Upper lobe of left lung (tissue), 4 donors: ENCODE results near the gene DLGAP1.

ENCODE experiments used
- EP300 ChIP-seq, 4 donors: sonication (generic); formaldehyde crosslinking; IDR thresholded peaks; one replicate each; pipeline ENCODE4 v1.5.1; 2017; ENCODE audit warnings: antibody characterized with exemption in 4 of 4, control low read depth in 2 of 4
- POLR2A ChIP-seq, 4 donors: fragments of 450-650 bp; IDR thresholded peaks; one replicate each; pipeline ENCODE4 v1.5.1; 2016 to 2017; ENCODE audit warnings: antibody characterized with exemption in 4 of 4, mild to moderate bottlenecking in 2 of 4

DNA sequence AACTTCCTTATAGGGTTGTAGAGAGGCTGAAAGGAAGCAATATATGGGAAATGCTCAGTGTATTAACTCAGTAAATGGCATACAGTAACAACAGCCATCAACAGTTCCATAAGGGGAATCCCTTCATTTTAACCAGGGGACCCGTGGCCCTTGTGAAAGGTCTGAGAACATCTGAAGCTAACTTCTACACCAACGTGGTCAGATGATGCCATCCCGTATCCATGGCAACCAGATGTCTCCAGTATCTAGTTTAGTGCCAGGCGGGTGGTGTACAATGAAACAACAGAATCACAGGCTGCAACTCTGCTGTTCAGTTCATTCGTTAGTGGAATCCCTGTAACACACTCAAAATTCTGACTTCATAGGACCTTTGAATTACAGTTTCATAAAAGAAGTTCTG, 842.8 kb downstream of the DLGAP1 start:
- TF ChIP-seq POLR2A (IDR thresholded peaks at IDR 0.05) (no peak), EP300 (IDR thresholded peaks at IDR 0.05) (no peak)
